GM19438 (cell line): ENCODE data around the gene NAA35.
"Not testable (repeated sequence)": the region's sequence is repeated elsewhere in the genome, so short reads cannot be mapped to it uniquely, and the experiment has no call there.

Experiments
- ATAC-seq: cut with Tn5 transposase; IDR thresholded peaks from one replicate; pipeline ENCODE4 v1.9.1; 2021; ENCODE audit warnings: low read depth; ENCODE audit not compliant: unreplicated experiment

NAA35 gene

GRCh38 chr9:85940832-85941621, at the start of gene NAA35:
NAA35 (plus strand) TSS chr9:85941146; CDS start chr9:85942160, 1,014 bp downstream.
- ATAC-seq = peak; percentile 83

GRCh38 chr9:85892401-85892800, 48.5 kb upstream of the NAA35 start:
- no peak for ATAC-seq

- no peak for ATAC-seq
Observed at GRCh38 chr9:85895685-85896084, 45.3 kb upstream of the NAA35 start.

- ATAC-seq = no peak
Observed at GRCh38 chr9:85897848-85898247, 43.1 kb upstream of the NAA35 start.

- ATAC-seq = no peak
Observed at GRCh38 chr9:85898332-85898731, 42.6 kb upstream of the NAA35 start.

- no peak for ATAC-seq
Observed at GRCh38 chr9:85899388-85899787, 41.6 kb upstream of the NAA35 start.

GRCh38 chr9:85900504-85901201, 40.3 kb upstream of the NAA35 start:
- no peak for ATAC-seq

GRCh38 chr9:85904975-85905374, 36.0 kb upstream of the NAA35 start:
- ATAC-seq = no peak

- ATAC-seq = no peak
Observed at GRCh38 chr9:85905957-85906356, 35.0 kb upstream of the NAA35 start.

- no peak for ATAC-seq
Observed at GRCh38 chr9:85909390-85909789, 31.6 kb upstream of the NAA35 start.

- ATAC-seq = no peak
Observed at GRCh38 chr9:85914108-85914507, 26.8 kb upstream of the NAA35 start.

- no peak for ATAC-seq
Observed at GRCh38 chr9:85917756-85918155, 23.2 kb upstream of the NAA35 start.

- no peak for ATAC-seq
Observed at GRCh38 chr9:85925493-85925892, 15.5 kb upstream of the NAA35 start.

GRCh38 chr9:85927076-85927475, 13.9 kb upstream of the NAA35 start:
- ATAC-seq = no peak

GRCh38 chr9:85931495-85931894, 9.5 kb upstream of the NAA35 start:
- ATAC-seq = no peak

GRCh38 chr9:85935950-85936349, 5.0 kb upstream of the NAA35 start:
- ATAC-seq = not testable (repeated sequence)

GRCh38 chr9:85940275-85940831, 593 bp upstream of the NAA35 start:
- ATAC-seq = no peak

- ATAC-seq = no peak
Observed at GRCh38 chr9:85941622-85941940, 635 bp downstream of the NAA35 start.

GRCh38 chr9:85941966-85942912, 1.3 kb downstream of the NAA35 start:
- ATAC-seq = no peak

GRCh38 chr9:85942913-85943709, 2.2 kb downstream of the NAA35 start:
- no peak for ATAC-seq
